Erythroblast (primary cell): ENCODE data around the gene GNGT2.

Experiments
- GATA1 ChIP-seq: IDR thresholded peaks from 2 replicates; pipeline ENCODE4 v1.6.1; 2011; ENCODE audit warnings: low read depth, mild to moderate bottlenecking, control low read depth, low read length, moderate library complexity
- POLR2A ChIP-seq: IDR thresholded peaks from 2 replicates; pipeline ENCODE4 v1.6.1; 2011; ENCODE audit warnings: mild to moderate bottlenecking, low read length

DNA sequence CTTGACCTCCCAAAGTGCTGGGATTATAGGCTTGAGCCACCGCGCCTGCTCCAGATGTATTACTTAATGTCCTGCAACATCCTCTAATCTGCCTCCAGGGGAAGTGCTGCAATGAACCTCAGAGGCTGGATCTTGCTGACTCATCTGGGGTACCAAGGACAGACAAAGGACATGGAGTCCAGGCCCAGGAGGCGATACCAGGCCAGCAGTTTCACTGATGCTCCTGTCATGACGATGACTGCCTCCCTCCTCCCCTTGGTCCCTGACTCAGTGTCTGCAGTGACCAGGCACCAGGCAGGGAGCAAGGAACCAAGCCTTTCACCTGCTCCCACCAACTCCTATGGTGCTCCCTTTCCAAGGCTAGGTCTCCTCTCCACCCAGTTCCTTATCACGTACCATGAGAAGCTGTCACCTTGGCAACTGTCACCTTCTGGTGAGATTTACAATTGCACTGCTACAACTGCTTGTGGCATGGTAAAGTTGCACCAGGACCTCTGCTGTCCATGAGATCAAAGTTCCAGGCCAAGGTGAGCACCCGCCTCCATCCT is 41.8 kb upstream of the GNGT2 start:
- no peak for TF ChIP-seq POLR2A
- TF ChIP-seq GATA1 = no peak
